ENCODE data around the gene NPIPB2. TPM values are rescaled to one million over a fixed set of nuclear protein-coding genes. Genes with fewer than 3 reads are reported as not detected.
A peak's percentile ranks its signal among the peaks of the same experiment; 100 is the strongest.
"Not testable (repeated sequence)": the region's sequence is repeated elsewhere in the genome, so short reads cannot be mapped to it uniquely, and the experiment has no call there.

Gene NPIPB2
- total RNA-seq, 5 donors from 2014 or later (not counting 1 experiment from before 2014, with no cell fraction given): 14.6 to 23.1 (median 19.5) TPM

- no peaks in the 10 kb centered on the region for H3K4me1 Mint-ChIP-seq
- H3K36me3 ChIP-seq (ENCODE audit: control insufficient read depth in 2 of 2, extremely low read depth in 1 of 2, insufficient read depth in 1 of 2, low read length in 1 of 2): no peaks in the 10 kb centered on the region
- ChIA-PET CTCF (no interaction called here), POLR2A (no interaction called here)
- no peak for ATAC-seq (replicated peaks in 1 of 4)
- no peak overlapping the region for H3K27ac ChIP-seq (ENCODE audit: low read length)
- no peaks in the 10 kb centered on the region for H3K9me3 ChIP-seq
- no peaks in the 10 kb centered on the region for H3K27me3 ChIP-seq (replicated peaks in 1 of 2; ENCODE audit: control insufficient read depth in 2 of 2, extremely low read depth in 1 of 2, insufficient read depth in 2 of 2, low read length in 1 of 2)
- H3K27ac Mint-ChIP-seq: no peak overlapping the region
- H3K36me3 Mint-ChIP-seq: no peaks in the 10 kb centered on the region
- no peak overlapping the region for H3K4me3 ChIP-seq (ENCODE audit: control insufficient read depth in 1 of 2, extremely low read depth in 1 of 2, low read length in 1 of 2)
- peaks cover 0 to 2% of the 10 kb centered on the region in 2 donors for H3K27me3 Mint-ChIP-seq
- DNase-seq: no peak
- WGBS (ENCODE audit: insufficient coverage): 74% methylated on average over 3 of the region's 5 CpGs
- no peaks in the 10 kb centered on the region for H3K9me3 Mint-ChIP-seq
- H3K4me3 Mint-ChIP-seq: no peak overlapping the region
- H3K4me1 ChIP-seq (ENCODE audit: control insufficient read depth in 1 of 2, extremely low read depth in 1 of 2, insufficient read depth in 2 of 2, low read length in 2 of 2): no peaks in the 10 kb centered on the region
Measured at GRCh38 chr16:11950388-11950787, 8.5 kb upstream of the NPIPB2 start.

- DNase-seq: peak in 8 of 35 experiments; percentile 3 to 52 (median 8)
- ChIA-PET POLR2A (no interaction called here), CTCF (no interaction called here)
- WGBS (ENCODE audit: insufficient coverage): 100% methylated on average over 1 of the region's 4 CpGs
- Histone ChIP-seq H3K9me3 (no peaks in the 10 kb centered on the region), H3K4me1 (ENCODE audit: control insufficient read depth in 1 of 2, extremely low read depth in 1 of 2, insufficient read depth in 2 of 2, low read length in 2 of 2) (no peaks in the 10 kb centered on the region), H3K27me3 (replicated peaks in 1 of 2; ENCODE audit: control insufficient read depth in 2 of 2, extremely low read depth in 1 of 2, insufficient read depth in 2 of 2, low read length in 1 of 2) (no peaks in the 10 kb centered on the region), H3K27ac (ENCODE audit: low read length) (no peak overlapping the region), H3K36me3 (ENCODE audit: control insufficient read depth in 2 of 2, extremely low read depth in 1 of 2, insufficient read depth in 1 of 2, low read length in 1 of 2) (no peaks in the 10 kb centered on the region), H3K4me3 (ENCODE audit: control insufficient read depth in 1 of 2, extremely low read depth in 1 of 2, low read length in 1 of 2) (no peak overlapping the region)
- no peak overlapping the region for H3K27ac Mint-ChIP-seq
- no peaks in the 10 kb centered on the region for H3K4me1 Mint-ChIP-seq
- ATAC-seq (replicated peaks in 1 of 4): peak in 2 of 4 experiments; percentile 19 to 55
- no peaks in the 10 kb centered on the region for H3K9me3 Mint-ChIP-seq
- no peak overlapping the region for H3K4me3 Mint-ChIP-seq
- H3K36me3 Mint-ChIP-seq: no peaks in the 10 kb centered on the region
- peaks cover 0 to 2% of the 10 kb centered on the region in 2 donors for H3K27me3 Mint-ChIP-seq
Measured at GRCh38 chr16:11949527-11949926, 7.7 kb upstream of the NPIPB2 start.

DNA sequence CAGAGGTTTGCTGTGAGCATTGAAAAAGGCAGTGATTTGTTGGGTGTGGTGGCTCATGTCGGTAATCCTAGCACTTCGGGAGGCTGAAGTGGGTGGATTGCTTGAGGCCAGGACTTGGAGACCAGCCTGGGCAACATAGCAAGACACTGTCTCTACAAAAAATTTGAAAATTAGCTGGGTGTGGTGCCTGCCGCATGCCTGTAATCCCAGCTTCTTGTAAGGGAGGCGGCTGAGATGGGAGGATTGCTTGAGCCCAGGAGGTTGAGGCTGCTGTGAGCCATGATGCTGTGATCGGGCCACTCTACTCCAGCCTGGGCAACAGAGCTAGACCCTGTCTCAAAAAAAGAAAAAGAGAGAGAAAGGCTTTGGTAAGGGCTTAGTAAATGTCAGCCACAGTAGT, 7.0 kb upstream of the NPIPB2 start:
- POLR2A ChIA-PET: interaction anchor here in 1 of 2 donors (0.6 kb wide), 1 partner anchor 523 kb away, joined by 3 read pairs; no protein-coding TSS in a partner anchor
- no peak overlapping the region for H3K27ac Mint-ChIP-seq
- H3K36me3 ChIP-seq (ENCODE audit: control insufficient read depth in 2 of 2, extremely low read depth in 1 of 2, insufficient read depth in 1 of 2, low read length in 1 of 2): no peaks in the 10 kb centered on the region
- ATAC-seq (replicated peaks in 1 of 4): no peak
- CTCF ChIA-PET: no interaction called here
- peaks cover 0 to 2% of the 10 kb centered on the region in 2 donors for H3K27me3 Mint-ChIP-seq
- no peaks in the 10 kb centered on the region for H3K27me3 ChIP-seq (replicated peaks in 1 of 2; ENCODE audit: control insufficient read depth in 2 of 2, extremely low read depth in 1 of 2, insufficient read depth in 2 of 2, low read length in 1 of 2)
- H3K4me3 ChIP-seq (ENCODE audit: control insufficient read depth in 1 of 2, extremely low read depth in 1 of 2, low read length in 1 of 2): no peak overlapping the region
- H3K4me3 Mint-ChIP-seq: no peak overlapping the region
- H3K36me3 Mint-ChIP-seq: no peaks in the 10 kb centered on the region
- no peak overlapping the region for H3K27ac ChIP-seq (ENCODE audit: low read length)
- DNase-seq: no peak
- H3K9me3 ChIP-seq: no peaks in the 10 kb centered on the region
- 95% methylated on average over 3 of the region's 5 CpGs for WGBS (ENCODE audit: insufficient coverage)
- H3K4me1 Mint-ChIP-seq: no peaks in the 10 kb centered on the region
- H3K4me1 ChIP-seq (ENCODE audit: control insufficient read depth in 1 of 2, extremely low read depth in 1 of 2, insufficient read depth in 2 of 2, low read length in 2 of 2): no peaks in the 10 kb centered on the region
- H3K9me3 Mint-ChIP-seq: no peaks in the 10 kb centered on the region

DNA sequence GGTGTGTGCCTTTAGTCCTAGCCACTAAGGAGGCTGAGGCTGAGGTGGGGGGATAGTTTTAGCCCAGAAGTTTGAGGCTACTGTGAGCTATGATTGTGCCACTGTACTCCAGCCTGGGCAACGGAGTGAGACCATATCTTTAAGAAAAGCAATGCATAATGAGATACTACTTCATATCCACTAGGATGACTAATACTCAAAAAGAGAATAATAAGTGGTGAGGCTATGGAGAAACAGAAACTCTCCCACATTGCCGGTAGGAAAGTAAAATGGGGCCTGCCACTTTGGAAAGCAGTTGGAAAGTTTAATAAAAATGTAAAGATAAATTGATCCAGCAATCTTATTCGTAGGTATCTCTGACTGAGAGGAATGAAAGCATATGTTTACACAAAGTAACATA, 4.6 kb upstream of the NPIPB2 start:
- CTCF ChIA-PET: no interaction called here
- Mint-ChIP-seq H3K36me3 (no peaks in the 10 kb centered on the region), H3K4me1 (no peaks in the 10 kb centered on the region), H3K27me3 (peaks cover 0 to 2% of the 10 kb centered on the region in 2 donors), H3K4me3 (no peak overlapping the region), H3K9me3 (no peaks in the 10 kb centered on the region), H3K27ac (no peak overlapping the region)
- ATAC-seq (replicated peaks in 1 of 4) (no peak), DNase-seq (no peak)
- Histone ChIP-seq H3K27me3 (replicated peaks in 1 of 2; ENCODE audit: control insufficient read depth in 2 of 2, extremely low read depth in 1 of 2, insufficient read depth in 2 of 2, low read length in 1 of 2) (no peaks in the 10 kb centered on the region), H3K4me3 (ENCODE audit: control insufficient read depth in 1 of 2, extremely low read depth in 1 of 2, low read length in 1 of 2) (no peak overlapping the region), H3K27ac (ENCODE audit: low read length) (no peak overlapping the region), H3K9me3 (no peaks in the 10 kb centered on the region), H3K4me1 (ENCODE audit: control insufficient read depth in 1 of 2, extremely low read depth in 1 of 2, insufficient read depth in 2 of 2, low read length in 2 of 2) (no peaks in the 10 kb centered on the region), H3K36me3 (ENCODE audit: control insufficient read depth in 2 of 2, extremely low read depth in 1 of 2, insufficient read depth in 1 of 2, low read length in 1 of 2) (no peaks in the 10 kb centered on the region)
- POLR2A ChIA-PET: interaction anchor here in 1 of 2 donors (0.6 kb wide), 1 partner anchor 984 kb away, joined by 5 read pairs; no protein-coding TSS in a partner anchor
- WGBS (ENCODE audit: insufficient coverage): no CpG with 5 or more reads among the region's 3 CpGs

- WGBS (ENCODE audit: insufficient coverage): no CpG with 5 or more reads among the region's 13 CpGs
- H3K4me3 Mint-ChIP-seq; H3K4me1 ChIP-seq (ENCODE audit: control insufficient read depth in 1 of 2, extremely low read depth in 1 of 2, insufficient read depth in 2 of 2, low read length in 2 of 2); ATAC-seq (replicated peaks in 1 of 4); H3K27me3 ChIP-seq (replicated peaks in 1 of 2; ENCODE audit: control insufficient read depth in 2 of 2, extremely low read depth in 1 of 2, insufficient read depth in 2 of 2, low read length in 1 of 2); H3K27ac ChIP-seq (ENCODE audit: low read length); H3K9me3 ChIP-seq; CTCF ChIA-PET; H3K36me3 ChIP-seq (ENCODE audit: control insufficient read depth in 2 of 2, extremely low read depth in 1 of 2, insufficient read depth in 1 of 2, low read length in 1 of 2); H3K9me3 Mint-ChIP-seq; DNase-seq; H3K4me1 Mint-ChIP-seq; POLR2A ChIA-PET; H3K27ac Mint-ChIP-seq; H3K27me3 Mint-ChIP-seq; H3K36me3 Mint-ChIP-seq; H3K4me3 ChIP-seq (ENCODE audit: control insufficient read depth in 1 of 2, extremely low read depth in 1 of 2, low read length in 1 of 2): not testable (repeated sequence)
Measured at GRCh38 chr16:11927350-11927749, 14.5 kb downstream of the NPIPB2 start.

DNA sequence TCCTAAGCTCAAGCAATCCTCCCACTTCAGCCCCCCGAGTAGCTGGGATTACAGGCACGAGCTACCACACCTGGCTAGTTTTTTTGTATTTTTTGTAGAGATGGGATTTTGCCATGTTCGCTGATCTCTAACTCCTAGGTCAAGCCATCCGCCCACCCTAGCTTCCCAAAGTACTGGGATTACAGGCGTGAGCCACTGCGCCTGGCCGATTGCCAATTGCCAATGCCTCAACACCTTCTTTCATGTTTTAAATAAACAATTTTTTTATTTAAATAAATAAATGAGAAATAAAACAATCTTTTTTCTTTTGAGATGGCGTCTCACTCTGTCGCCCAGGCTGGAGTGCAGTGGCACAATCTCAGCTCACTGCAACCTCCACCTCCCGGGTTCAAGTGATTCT, 17.8 kb downstream of the NPIPB2 start:
- POLR2A ChIA-PET; H3K27me3 Mint-ChIP-seq; DNase-seq; H3K27ac Mint-ChIP-seq; H3K4me1 ChIP-seq (ENCODE audit: control insufficient read depth in 1 of 2, extremely low read depth in 1 of 2, insufficient read depth in 2 of 2, low read length in 2 of 2); H3K36me3 ChIP-seq (ENCODE audit: control insufficient read depth in 2 of 2, extremely low read depth in 1 of 2, insufficient read depth in 1 of 2, low read length in 1 of 2); H3K9me3 ChIP-seq; H3K4me3 ChIP-seq (ENCODE audit: control insufficient read depth in 1 of 2, extremely low read depth in 1 of 2, low read length in 1 of 2); H3K4me1 Mint-ChIP-seq; H3K9me3 Mint-ChIP-seq; H3K36me3 Mint-ChIP-seq; H3K4me3 Mint-ChIP-seq; H3K27ac ChIP-seq (ENCODE audit: low read length); CTCF ChIA-PET; ATAC-seq (replicated peaks in 1 of 4): not testable (repeated sequence)
- no CpG with 5 or more reads among the region's 10 CpGs for WGBS (ENCODE audit: insufficient coverage)
- H3K27me3 ChIP-seq (replicated peaks in 1 of 2; ENCODE audit: control insufficient read depth in 2 of 2, extremely low read depth in 1 of 2, insufficient read depth in 2 of 2, low read length in 1 of 2): peaks cover 0 to 10% of the 10 kb centered on the region in 2 experiments

Data from T-cell (primary cell).